HG03571 (cell line): ENCODE data around the gene NDUFA1.
"Not testable (repeated sequence)": the region's sequence is repeated elsewhere in the genome, so short reads cannot be mapped to it uniquely, and the experiment has no call there.

ENCODE experiments used
- ATAC-seq: cut with Tn5 transposase; IDR thresholded peaks from one replicate; pipeline ENCODE4 v1.9.1; 2021; ENCODE audit not compliant: unreplicated experiment

Gene NDUFA1

GRCh38 chrX:119899125-119899524 lies 27.5 kb downstream of the NDUFA1 start:
- no peak for ATAC-seq

- no peak for ATAC-seq
These were observed 29.3 kb downstream of the NDUFA1 start for GRCh38 chrX:119900976-119901375.

GRCh38 chrX:119916310-119916709 lies 44.7 kb downstream of the NDUFA1 start:
- ATAC-seq: no peak

DNA sequence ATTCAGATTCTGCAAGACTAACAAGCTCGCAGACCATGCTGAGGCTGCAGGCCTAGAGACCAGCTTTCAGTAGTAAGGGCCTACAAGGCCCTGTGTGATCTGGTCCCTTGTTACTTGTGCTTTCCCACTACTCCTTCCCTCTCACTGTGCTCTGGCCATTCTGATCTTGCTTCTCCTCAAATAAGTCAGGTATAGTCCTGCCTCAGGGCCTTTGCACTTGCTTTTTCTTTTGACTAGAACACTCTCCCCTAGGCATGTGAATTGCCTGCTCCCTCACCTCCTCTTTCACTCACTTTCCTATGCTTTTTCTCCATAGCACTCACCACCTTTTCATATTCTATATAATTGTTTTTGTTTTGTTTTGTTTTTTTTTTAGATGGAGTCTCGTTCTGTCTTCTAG lies 46.2 kb downstream of the NDUFA1 start:
- ATAC-seq: no peak

DNA sequence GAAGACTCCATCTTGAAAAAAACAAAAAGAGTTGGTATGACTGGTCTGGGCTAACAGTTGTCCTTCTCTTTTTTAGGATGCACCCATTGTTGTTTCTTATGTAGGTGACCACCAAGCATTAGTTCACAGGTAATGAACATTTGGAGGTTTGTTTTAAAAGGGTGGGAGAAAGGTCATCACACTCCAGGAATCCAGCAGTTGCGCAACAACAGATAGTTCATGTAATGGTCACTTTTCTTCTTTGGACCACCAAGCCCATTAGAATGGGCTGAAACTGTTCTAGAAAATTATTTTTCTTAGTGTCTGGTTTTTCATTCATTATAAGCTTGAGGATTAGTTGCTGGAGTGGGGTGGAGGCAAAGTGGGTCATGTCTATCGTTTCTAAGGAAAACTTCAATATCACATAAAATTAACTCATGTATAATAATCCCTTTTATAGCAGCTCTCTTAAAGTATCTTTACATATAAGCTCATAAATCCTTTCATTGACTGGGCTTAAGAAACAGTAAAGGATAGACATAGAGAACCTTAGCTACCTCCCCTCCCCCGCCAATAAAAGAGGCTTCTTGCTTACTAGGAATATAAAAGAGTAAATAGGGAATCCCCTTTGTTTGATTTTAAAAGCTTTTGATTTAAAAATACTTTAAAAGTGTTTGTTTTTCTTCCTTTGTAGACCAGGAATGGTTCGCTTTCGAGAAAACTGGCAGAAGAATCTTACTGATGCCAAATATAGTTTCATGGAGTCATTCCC lies 48.4 kb downstream of the NDUFA1 start:
- ATAC-seq: no peak

GRCh38 chrX:119922391-119922790 lies 50.8 kb downstream of the NDUFA1 start:
- not testable (repeated sequence) for ATAC-seq
